ENCODE data around the gene SREK1IP1.

Gene SREK1IP1

DNA sequence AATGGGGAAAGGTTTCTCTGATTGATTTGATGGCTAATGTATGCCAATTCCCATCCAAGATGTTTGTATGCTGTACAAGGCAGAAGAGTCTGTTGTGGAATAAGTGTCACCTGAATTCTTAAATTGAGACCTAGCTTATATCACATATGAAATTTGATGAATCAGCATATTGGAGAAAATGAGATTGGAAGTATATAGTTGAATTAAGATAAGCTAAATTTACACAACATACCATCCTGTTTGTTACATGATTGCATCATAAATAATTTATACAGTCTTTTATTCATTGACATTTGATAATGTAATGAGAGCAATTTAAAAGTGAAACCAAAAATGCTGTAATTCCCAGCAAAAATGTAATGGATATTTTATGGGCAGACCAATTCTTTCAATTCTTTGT lies 1.4 kb upstream of the SREK1IP1 start:
- TF ChIP-seq FOXP2 (optimal IDR thresholded peaks at IDR 0.05; ENCODE audit: borderline replicate concordance, extremely low read depth, extremely low read length, insufficient read depth) (no peak), TAF1 (IDR thresholded peaks at IDR 0.05; ENCODE audit: borderline replicate concordance, insufficient read depth, low read length) (no peak), POLR2AphosphoS5 (IDR thresholded peaks at IDR 0.05; ENCODE audit: low read depth, low read length) (no peak), SIN3A (IDR thresholded peaks at IDR 0.05; ENCODE audit: borderline replicate concordance, insufficient read depth, low read length) (no peak)
- TF ChIP-seq, protein P1, sequence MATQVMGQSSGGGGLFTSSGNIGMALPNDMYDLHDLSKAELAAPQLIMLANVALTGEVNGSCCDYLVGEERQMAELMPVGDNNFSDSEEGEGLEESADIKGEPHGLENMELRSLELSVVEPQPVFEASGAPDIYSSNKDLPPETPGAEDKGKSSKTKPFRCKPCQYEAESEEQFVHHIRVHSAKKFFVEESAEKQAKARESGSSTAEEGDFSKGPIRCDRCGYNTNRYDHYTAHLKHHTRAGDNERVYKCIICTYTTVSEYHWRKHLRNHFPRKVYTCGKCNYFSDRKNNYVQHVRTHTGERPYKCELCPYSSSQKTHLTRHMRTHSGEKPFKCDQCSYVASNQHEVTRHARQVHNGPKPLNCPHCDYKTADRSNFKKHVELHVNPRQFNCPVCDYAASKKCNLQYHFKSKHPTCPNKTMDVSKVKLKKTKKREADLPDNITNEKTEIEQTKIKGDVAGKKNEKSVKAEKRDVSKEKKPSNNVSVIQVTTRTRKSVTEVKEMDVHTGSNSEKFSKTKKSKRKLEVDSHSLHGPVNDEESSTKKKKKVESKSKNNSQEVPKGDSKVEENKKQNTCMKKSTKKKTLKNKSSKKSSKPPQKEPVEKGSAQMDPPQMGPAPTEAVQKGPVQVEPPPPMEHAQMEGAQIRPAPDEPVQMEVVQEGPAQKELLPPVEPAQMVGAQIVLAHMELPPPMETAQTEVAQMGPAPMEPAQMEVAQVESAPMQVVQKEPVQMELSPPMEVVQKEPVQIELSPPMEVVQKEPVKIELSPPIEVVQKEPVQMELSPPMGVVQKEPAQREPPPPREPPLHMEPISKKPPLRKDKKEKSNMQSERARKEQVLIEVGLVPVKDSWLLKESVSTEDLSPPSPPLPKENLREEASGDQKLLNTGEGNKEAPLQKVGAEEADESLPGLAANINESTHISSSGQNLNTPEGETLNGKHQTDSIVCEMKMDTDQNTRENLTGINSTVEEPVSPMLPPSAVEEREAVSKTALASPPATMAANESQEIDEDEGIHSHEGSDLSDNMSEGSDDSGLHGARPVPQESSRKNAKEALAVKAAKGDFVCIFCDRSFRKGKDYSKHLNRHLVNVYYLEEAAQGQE (IDR thresholded peaks at IDR 0.05; ENCODE audit: insufficient read depth in 1 of 2, low read depth in 2 of 2, low read length in 2 of 2): no peak

DNA sequence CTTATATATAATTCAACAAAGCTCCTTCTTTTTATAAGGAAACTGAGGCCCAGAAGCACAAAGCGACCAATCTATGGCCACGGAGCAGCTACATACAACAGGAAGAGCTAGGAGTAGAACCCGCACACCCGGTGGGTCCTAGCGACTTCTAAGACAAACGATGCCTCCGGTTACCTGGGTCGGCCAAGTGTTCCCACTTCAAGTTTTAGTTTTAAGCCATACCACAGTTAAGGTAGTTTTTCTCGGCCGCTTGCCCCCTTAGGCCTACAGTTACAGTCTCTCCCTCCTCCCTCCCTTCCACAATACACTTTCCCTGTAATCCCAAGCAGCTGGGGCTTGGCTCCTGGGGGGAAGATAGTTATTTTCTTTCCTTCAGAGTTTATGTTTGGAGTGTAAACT lies 533 bp downstream of the SREK1IP1 start:
- no peak for TF ChIP-seq SIN3A (IDR thresholded peaks at IDR 0.05; ENCODE audit: borderline replicate concordance, insufficient read depth, low read length)
- TF ChIP-seq FOXP2 (optimal IDR thresholded peaks at IDR 0.05; ENCODE audit: borderline replicate concordance, extremely low read depth, extremely low read length, insufficient read depth): no peak
- TF ChIP-seq POLR2AphosphoS5 (IDR thresholded peaks at IDR 0.05; ENCODE audit: low read depth, low read length): no peak
- no peak for TF ChIP-seq TAF1 (IDR thresholded peaks at IDR 0.05; ENCODE audit: borderline replicate concordance, insufficient read depth, low read length)
- TF ChIP-seq, protein P1 (IDR thresholded peaks at IDR 0.05; ENCODE audit: insufficient read depth in 1 of 2, low read depth in 2 of 2, low read length in 2 of 2): no peak

DNA sequence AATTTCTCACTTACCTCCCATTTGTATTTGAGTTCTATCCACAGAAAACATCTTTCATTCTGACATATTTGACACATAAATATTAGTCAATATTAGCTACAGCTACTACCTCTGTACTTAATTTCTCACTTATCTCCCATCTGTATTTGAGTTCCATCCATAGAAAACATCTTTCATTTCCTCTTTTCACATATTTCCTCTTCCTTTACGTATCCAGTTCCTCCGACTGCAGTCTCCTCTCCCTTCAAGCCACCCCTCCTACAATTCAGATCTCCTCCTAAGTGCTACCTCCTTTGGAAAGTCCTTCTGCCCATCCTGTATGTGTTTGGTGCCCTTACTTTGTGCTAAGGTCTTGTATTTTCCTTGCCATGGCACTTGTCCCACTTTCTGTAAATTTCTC lies 1.6 kb downstream of the SREK1IP1 start:
- TF ChIP-seq POLR2AphosphoS5 (IDR thresholded peaks at IDR 0.05; ENCODE audit: low read depth, low read length): no peak

DNA sequence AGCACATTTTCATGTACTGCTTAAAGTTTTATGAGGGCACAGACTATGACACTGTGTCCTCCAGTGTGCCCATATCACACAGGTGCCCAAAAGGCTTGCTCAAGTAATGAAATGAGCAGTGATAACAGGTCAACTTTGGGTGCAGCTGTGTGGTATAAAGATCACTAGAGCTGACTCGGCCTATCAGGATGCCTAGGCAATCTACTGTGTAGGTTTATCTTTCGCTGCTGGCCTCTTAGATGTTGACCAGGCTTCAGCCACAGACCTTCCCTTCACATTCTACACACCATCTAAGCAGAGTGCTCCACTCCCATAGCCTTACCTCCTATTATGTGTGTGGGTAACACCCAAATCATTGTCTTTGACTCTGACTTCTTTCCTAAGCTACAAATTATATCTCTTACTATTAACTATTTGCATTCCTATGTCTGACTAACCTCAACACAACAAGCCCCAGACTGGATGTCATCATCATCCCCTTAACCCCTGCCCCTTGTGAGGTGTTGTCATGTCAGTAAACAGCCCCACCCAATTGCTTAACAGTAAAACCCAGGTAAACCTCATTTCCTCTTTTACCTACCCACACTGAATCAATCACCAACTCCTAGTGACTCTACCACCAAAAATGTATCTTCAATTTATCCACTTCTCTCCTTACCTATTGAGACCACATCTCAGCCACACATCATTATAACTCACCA lies 2.5 kb downstream of the SREK1IP1 start:
- TF ChIP-seq POLR2AphosphoS5 (IDR thresholded peaks at IDR 0.05; ENCODE audit: low read depth, low read length) (no peak), SIN3A (IDR thresholded peaks at IDR 0.05; ENCODE audit: borderline replicate concordance, insufficient read depth, low read length) (no peak), TAF1 (IDR thresholded peaks at IDR 0.05; ENCODE audit: borderline replicate concordance, insufficient read depth, low read length) (no peak), FOXP2 (optimal IDR thresholded peaks at IDR 0.05; ENCODE audit: borderline replicate concordance, extremely low read depth, extremely low read length, insufficient read depth) (no peak)
- TF ChIP-seq, protein P1 (IDR thresholded peaks at IDR 0.05; ENCODE audit: insufficient read depth in 1 of 2, low read depth in 2 of 2, low read length in 2 of 2): no peak

DNA sequence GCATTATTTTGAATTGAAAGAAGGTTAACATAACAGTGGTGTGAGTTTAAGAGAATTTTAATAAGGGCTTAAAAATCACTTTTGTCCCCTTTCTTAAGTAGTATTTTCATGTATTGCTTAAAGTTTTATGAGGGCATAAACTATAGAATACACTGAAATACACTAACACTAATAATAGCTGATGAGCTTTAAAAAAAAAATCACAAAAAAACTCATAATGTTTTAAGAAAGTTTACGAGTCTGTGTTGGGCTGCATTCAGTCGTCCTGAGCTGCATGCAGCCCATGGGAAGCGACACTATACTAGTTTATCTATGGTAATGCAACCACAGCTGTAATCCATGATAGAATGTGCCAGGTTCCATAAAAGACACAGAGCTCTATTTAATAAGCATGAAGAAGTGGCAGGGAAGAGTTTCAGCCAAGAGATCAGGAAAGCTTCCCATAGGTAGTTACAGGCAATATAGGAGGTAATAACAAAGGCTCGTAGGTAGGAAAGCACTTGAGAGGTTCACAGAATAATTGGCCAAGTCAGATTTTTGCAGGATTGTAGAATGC lies 4.5 kb downstream of the SREK1IP1 start:
- TF ChIP-seq, protein P1 (IDR thresholded peaks at IDR 0.05; ENCODE audit: insufficient read depth in 1 of 2, low read depth in 2 of 2, low read length in 2 of 2): no peak
- no peak for TF ChIP-seq POLR2AphosphoS5 (IDR thresholded peaks at IDR 0.05; ENCODE audit: low read depth, low read length)

Measured in PFSK-1 (cell line).